Inferior parietal cortex (tissue), 1 donor: ENCODE data around the gene ARHGEF25.
A peak's percentile ranks its signal among the peaks of the same experiment; 100 is the strongest.
"Not testable (repeated sequence)": the region's sequence is repeated elsewhere in the genome, so short reads cannot be mapped to it uniquely, and the experiment has no call there.

ENCODE experiments used
- DNase-seq: peaks from one replicate; pipeline ENCODE4 v3.0.0-alpha.2; 2016; ENCODE audit errors: extremely low spot score

The ARHGEF25 gene

GRCh38 chr12:57585156-57585555 is 26.1 kb upstream of the ARHGEF25 start:
- DNase-seq, result no peak

DNA sequence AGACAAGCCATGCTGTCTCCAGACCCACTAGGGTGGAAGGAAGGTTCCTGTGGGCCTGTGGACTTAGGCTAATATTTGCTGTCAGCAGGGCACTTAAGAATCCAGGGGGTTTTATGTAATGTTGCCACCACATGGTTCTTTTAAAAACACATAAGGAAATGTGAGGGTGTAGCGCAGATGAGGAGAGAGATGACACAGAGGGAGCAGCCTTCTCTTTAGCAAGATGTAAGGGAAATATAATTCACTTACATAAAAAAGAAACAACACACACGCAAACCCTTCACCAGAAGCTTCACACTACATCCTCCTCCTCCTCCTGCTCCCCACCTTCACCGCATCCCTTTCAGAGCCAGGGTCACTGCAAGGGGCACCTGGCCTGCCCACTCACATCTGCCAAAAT is 25.1 kb upstream of the ARHGEF25 start:
- peak; percentile 42 for DNase-seq

- DNase-seq, result no peak
Measured at GRCh38 chr12:57586832-57587429, 24.3 kb upstream of the ARHGEF25 start.

DNA sequence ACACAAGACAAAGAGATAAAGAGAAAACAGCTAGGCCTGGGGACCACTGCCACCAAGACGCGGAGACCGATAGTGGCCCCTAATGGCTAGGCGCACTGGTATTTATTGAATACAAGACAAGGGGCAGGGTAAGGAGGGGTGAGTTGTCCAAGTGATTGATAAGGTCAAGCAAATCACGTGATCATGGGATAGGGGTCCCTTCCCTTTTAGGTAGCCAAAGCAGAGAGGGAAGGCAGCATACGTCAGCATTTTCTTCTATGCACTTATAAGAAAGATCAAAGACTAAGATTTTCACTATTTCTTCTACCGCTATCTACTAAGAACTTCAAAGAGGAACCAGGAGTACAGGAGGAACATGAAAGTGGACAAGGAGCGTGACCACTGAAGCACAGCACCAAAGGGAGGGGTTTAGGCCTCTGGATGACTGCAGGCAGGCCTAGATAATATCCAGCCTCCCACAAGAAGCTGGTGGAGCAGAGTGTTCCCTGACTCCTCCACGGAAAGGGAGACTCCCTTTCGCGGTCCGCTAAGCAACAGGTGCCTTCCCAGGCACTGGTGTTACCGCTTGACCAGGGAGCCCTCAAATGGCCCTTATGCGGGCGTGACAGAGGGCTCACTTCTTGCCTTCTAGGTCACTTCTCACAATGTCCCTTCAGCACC is 22.2 kb upstream of the ARHGEF25 start:
- not testable (repeated sequence) for DNase-seq

GRCh38 chr12:57590479-57590863 is 20.8 kb upstream of the ARHGEF25 start:
- DNase-seq, result no peak

DNA sequence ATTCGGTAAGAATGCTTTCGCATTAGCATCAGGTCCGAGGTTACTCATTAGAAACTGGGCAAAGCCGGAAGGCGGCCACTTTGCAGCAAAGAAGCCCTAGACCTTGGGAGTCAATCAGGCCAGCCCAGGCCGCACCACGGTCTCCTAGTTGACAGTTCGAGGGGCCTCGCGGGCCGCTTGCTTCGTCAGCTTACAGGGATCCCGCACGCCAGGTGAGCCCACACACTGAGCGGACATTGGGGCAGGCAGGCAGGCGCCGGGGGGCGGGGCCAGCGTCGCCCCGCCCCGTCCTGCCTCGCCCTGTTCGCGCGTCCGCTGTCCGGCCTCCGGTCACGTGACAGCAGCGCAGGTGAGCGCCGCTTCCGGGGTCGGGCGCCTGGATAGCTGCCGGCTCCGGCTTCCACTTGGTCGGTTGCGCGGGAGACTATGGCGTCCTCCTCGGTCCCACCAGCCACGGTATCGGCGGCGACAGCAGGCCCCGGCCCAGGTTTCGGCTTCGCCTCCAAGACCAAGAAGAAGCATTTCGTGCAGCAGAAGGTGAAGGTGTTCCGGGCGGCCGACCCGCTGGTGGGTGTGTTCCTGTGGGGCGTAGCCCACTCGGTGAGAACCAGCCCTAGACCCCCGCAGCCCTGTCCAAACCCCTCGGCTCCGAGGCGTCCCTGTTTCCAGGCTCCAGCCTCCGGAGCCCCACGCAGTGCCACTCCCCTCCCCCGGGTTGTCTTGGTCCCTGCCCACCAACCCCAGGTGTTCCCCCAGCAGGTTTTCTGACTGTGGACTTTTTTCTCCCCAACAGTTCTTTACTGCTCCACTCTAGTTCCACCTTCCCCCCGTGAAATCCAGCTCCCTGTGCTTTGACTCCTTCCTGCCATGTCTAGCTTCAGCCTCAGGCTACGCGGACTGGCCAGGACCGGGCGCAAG is 20.1 kb upstream of the ARHGEF25 start, which contains the start of gene PIP4K2C:
Gene PIP4K2C, plus strand, starts transcription at position 329 of the 918 bp plus-strand sequence. Its CDS starts 98 bp downstream, at position 427.
- peak; percentile 76 for DNase-seq

- DNase-seq, result no peak
Measured at GRCh38 chr12:57591782-57592325, 19.4 kb upstream of the ARHGEF25 start.

DNA sequence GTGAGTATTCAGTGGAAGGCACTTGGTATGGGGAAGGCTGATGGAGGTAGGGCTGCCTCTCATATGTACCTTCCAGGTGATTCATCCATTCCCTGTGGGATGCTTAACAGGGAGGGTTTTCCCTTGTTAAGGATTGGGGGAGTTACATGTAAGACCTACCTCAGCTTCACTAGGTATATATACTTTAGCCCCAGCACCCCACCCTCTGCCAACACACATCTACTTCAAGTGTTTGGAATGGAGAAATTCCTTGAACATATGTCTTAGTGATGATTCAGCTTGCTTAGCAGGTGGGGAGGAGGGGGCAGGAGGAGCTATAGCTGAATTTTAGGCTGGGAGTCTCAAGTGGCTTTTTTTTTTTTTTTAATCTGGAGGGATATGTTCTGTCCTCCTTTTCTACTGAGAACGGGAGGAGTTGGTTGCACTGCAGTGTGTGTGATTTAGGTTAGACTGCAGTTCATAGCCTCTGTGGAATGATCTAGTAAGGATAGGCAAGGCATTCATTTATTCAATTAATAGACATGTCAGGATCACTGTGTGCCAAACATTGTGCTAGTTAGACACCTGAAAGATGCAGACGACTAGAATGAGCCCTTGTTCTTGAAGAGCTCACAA is 18.6 kb upstream of the ARHGEF25 start:
- peak; percentile 35 for DNase-seq

- no peak for DNase-seq
Measured at GRCh38 chr12:57593187-57593586, 18.0 kb upstream of the ARHGEF25 start.

- DNase-seq, result no peak
Measured at GRCh38 chr12:57600395-57600794, 10.8 kb upstream of the ARHGEF25 start.

- DNase-seq, result peak; percentile 39
Measured at GRCh38 chr12:57602544-57602943, 8.7 kb upstream of the ARHGEF25 start.

DNA sequence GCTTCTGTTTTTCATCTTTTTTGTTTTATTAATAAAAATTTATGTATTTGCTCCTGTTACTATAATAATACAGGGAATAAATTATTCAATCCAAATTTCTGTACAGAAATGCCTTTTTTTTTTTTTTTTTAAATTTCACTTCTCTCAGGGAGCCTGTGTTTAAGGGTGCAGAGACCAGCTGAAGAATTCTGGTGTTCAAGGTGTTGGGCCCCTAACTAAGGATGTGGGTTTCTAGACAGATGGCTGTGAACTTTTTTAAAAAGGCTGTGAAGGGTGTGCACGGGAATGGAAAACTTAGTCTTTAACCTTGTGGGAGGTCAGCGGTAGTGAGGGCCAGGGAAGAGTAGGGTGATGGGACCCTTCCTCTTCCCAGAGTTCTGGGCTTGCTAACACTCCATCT is 7.9 kb upstream of the ARHGEF25 start:
- no peak for DNase-seq

DNA sequence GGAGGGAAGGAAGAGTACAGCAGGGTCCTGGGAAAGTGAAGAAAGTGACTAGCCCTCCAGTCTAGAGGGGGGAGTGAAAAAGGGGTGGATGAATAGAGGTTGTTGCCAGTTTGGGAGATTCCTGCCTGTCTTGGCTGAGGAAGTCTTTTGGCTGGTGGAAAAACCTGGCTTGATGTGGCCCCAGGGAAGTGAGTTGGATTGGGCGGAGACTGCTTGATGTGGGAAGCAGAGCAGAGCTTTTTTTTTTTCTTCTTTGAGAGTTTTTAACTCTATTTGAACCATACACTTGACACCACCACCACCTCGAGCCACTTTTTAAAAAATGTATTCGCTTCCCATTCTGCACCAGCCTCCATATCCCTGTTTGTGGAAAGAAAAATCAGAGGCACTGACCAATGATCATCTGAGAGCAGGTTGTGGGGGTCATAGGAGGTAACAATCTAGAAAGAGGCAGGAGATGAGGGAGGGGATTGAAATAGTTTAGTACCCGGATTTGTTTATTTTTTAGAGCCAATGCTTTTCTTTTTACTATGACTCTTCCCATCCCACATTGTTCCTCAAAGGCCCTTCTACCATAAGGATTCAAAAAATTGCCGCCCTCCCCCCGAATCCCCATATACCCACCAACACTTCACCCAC is 7.3 kb upstream of the ARHGEF25 start:
- DNase-seq, result peak; percentile 68

GRCh38 chr12:57604454-57604991 is 6.7 kb upstream of the ARHGEF25 start, which contains the start of gene DTX3:
DTX3 (plus strand) TSS chr12:57604824; CDS start chr12:57606518, 1,694 bp downstream.
- peak; percentile 63 for DNase-seq

- no peak for DNase-seq
Measured at GRCh38 chr12:57604992-57605810, 6.0 kb upstream of the ARHGEF25 start.

GRCh38 chr12:57605811-57606311 is 5.4 kb upstream of the ARHGEF25 start:
- no peak for DNase-seq

DNA sequence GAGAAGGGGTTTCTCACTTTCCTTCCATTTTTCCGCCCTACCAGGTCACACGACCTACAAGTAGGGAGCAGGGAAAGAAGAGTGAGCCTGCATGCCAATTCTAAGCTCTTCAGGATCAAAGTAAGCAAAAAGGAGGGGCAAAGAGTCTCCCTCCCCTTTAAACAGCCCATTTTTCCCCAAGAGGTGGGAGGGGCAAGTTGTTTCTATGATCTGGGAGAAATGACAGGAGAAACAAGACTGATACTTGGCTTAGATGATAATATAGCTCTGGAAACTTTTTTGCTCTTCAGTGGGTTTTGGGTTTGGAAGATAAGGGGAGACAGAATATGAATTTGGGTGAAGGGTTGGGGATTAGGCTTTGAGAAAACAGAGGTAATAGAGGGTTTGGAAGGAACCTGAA is 4.8 kb upstream of the ARHGEF25 start:
- DNase-seq, result no peak

GRCh38 chr12:57606821-57607220 is 4.4 kb upstream of the ARHGEF25 start:
- no peak for DNase-seq

- no peak for DNase-seq
Measured at GRCh38 chr12:57607958-57608663, 3.1 kb upstream of the ARHGEF25 start.
